Activated naive CD4-positive, alpha-beta T cell treated with anti-CD3 and anti-CD28 coated beads, Interleukin-2, amount 10 ng/mL, durations not matched to agents 7 days and 5 days (primary cell): ENCODE data around the gene ADCY4.
A peak's percentile ranks its signal among the peaks of the same experiment; 100 is the strongest.

Experiments used
- CTCF ChIA-PET: fragments of 350-600 bp; sonication (Branson Sonifier 250); formaldehyde crosslinking; loops from one replicate; lab custom pipeline; 2021; ENCODE audit warnings: antibody characterized with exemption; lab: Charles Lee
- DNase-seq: peaks from one replicate; pipeline ENCODE4 v3.0.0-alpha.2; 2020
- H3K27ac Mint-ChIP-seq: one replicate; pipeline ENCODE4 v1.8.0; 2021; ENCODE audit warnings: mild to moderate bottlenecking, moderate library complexity, mixed read lengths
- H3K27me3 Mint-ChIP-seq: one replicate; pipeline ENCODE4 v1.8.0; 2021; ENCODE audit warnings: mild to moderate bottlenecking, mixed read lengths
- H3K36me3 Mint-ChIP-seq: one replicate; pipeline ENCODE4 v1.8.0; 2021; ENCODE audit warnings: mixed read lengths
- H3K4me1 Mint-ChIP-seq: one replicate; pipeline ENCODE4 v1.8.0; 2021; ENCODE audit warnings: mixed read lengths
- H3K4me3 Mint-ChIP-seq: one replicate; pipeline ENCODE4 v1.8.0; 2021; ENCODE audit warnings: mild to moderate bottlenecking, moderate library complexity, mixed read lengths
- H3K9me3 Mint-ChIP-seq: one replicate; pipeline ENCODE4 v1.8.0; 2021; ENCODE audit warnings: mixed read lengths

Gene ADCY4

DNA sequence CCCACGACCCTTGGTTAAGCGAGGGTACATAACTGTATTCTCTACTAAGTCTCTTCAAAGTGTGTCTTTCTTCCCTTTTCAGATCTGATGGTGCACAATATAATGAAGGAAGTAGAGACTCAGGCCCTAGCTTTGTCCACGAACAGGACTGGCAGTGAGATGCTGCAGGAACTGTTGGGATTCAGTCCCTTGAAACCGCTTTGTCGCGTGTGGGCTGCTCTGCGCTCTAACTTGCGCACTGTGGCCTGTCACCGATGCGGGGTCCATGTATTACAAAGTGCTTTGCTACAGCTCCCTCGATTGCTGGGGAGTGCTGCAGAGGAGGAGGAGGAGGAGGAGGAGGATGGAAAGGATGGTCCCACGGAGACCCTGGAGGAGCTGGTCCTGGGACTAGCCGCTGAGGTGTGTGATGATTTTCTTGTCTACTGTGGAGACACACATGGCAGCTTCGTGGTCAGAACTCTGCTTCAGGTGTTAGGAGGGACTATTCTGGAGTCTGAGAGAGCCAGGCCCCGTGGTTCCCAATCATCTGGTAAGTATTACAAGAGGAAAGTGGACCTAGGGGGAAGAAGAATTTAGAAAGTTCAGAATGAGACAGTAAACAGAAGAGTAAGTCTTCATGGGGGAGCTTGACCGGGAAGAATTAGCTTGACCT lies 34.4 kb downstream of the ADCY4 start:
- Mint-ChIP-seq H3K27me3 (peaks cover 5% of the 10 kb centered on the region), H3K36me3 (peaks cover 47% of the 10 kb centered on the region), H3K9me3 (no peaks in the 10 kb centered on the region), H3K27ac (peak overlapping the region; percentile 93), H3K4me3 (peak overlapping the region; percentile 93), H3K4me1 (peaks cover 61% of the 10 kb centered on the region)
- no peak for DNase-seq
- CTCF ChIA-PET: interaction anchor here (1.3 to 8.3 kb wide), 6 partner anchors 9 to 131 kb away, joined by 5 to 223 read pairs (median 58); partner anchors contain the start of genes CIDEB, LTB4R, LTB4R2 and MDP1

DNA sequence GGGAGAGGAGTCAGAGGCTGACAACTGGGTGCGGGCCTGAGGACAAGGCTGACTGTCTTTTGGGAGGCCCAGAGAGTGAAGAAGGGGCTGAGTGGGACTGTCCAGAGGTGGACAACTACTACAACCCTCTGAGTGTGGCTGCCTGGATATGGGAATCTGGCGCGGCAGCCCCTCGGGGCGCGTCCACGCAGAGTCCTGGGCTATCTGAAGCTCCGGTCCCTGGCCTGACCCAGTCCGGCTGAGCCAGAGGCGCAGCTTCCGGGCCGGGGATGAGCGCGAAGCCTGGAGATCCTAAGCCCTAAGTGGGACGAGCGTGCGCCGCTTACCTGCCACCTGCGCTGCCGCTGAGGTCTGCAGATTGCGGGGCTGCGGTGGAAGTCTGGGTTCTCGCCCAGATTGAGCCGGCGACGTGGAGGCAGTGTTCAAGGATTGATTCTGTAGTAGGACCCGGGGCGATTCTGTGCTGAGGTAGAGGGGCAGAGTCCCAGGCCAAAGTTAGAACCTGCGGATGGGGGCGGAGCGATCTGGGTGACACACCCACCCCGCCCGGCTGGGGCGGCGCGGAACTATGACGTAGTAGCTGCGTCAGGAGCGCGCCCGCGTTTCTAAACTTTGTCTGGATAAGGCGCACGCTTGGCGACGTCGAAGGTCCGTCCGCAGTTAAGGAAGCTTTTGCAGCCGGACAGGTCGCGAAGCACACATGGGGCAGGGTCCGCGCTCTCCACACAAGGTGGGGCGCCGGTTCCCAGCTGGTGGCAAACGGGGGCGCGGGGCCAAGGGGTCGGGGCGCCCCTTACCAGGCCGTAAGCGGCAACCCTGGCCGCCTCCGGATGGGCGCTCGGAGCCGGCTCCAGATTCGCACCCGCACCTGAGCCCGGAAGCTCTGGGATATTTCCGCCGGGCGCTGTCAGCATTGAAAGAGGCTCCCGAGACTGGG lies 35.3 kb downstream of the ADCY4 start, which contains the start of the genes DHRS1 and NOP9:
TSS of gene DHRS1 (minus strand) at position 526 of the 937 bp plus-strand sequence. CDS start 674 bp downstream, outside the sequence.
TSS of gene NOP9 (plus strand) at position 596 of the 937 bp plus-strand sequence. CDS start at position 701, 105 bp downstream.
- Mint-ChIP-seq H3K36me3 (peaks cover 37% of the 10 kb centered on the region), H3K9me3 (no peaks in the 10 kb centered on the region), H3K27me3 (peaks cover 5% of the 10 kb centered on the region), H3K4me1 (peaks cover 58% of the 10 kb centered on the region), H3K27ac (peak within 1 kb of the TSS; percentile 93), H3K4me3 (peak within 1 kb of the TSS; percentile 93)
- CTCF ChIA-PET: interaction anchor here (1.3 to 8.3 kb wide), 8 partner anchors 10 to 132 kb away, joined by 4 to 223 read pairs (median 11); partner anchors contain the start of genes CIDEB, LTB4R, LTB4R2 and MDP1
- peak; percentile 94 for DNase-seq

DNA sequence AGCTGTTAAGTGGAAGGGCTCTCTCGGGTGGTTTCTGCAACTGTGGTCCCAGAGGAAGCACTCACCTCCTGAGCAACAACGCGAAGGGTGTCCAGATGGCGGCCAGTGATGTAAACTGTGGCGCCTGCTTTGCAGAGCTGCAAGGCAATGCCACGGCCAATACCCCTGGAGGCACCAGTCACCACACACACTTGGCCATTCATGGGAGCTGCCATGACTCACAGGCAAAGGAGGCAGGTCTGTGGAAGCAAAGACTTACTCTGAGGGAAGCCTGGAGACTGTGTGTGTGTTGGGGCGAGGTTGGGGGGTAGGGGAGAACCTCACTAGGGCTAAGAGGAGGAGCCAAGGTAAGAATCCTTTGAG lies 36.0 kb downstream of the ADCY4 start:
- Mint-ChIP-seq H3K27me3 (peaks cover 5% of the 10 kb centered on the region), H3K4me1 (peaks cover 58% of the 10 kb centered on the region), H3K4me3 (peak overlapping the region; percentile 93), H3K9me3 (no peaks in the 10 kb centered on the region), H3K27ac (peak overlapping the region; percentile 93), H3K36me3 (peaks cover 33% of the 10 kb centered on the region)
- CTCF ChIA-PET: interaction anchor here (1.7 to 8.3 kb wide), 7 partner anchors 11 to 132 kb away, joined by 4 to 223 read pairs (median 19); partner anchors contain the start of genes CIDEB, LTB4R, LTB4R2 and MDP1
- no peak for DNase-seq

DNA sequence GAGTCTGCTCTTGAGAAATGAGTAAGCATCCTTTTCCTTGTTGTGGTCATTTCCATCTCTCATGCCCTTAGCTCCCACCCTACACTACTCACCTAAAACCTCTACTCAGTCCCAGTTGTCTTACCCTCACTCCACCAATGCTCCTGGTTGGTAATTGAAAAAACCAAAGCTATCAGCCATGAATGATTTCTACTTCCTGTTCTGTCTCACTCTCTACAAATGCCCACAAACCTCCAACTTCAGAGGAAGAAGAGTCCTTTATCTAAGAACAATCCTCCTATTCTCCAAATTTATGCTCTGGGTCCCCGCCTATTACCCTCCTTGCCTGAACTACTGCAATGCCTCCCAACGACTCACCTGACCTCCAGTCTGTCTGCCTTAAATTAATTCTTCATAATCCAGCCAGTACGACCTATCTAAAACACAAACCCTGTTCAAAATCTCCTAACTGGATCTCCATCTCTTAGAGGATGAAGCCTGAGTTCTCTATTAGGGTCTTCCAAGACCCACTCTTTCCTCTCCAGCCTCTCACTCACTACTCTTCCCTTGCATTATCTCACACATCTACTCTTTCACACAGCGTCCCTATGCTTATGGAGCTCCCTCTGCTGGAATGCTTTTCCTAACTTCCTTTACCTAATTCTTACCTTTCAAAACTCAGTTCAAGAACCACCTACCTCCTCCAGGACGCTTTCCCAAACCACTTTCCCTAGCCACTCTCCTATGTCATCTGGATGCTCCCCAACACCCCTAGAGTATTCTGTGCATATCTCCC lies 37.5 kb downstream of the ADCY4 start:
- CTCF ChIA-PET: interaction anchor here (0.7 to 8.3 kb wide), 22 partner anchors 9 to 240 kb away, joined by 3 to 223 read pairs (median 6); partner anchors contain the start of genes CHMP4A, CIDEB, GMPR2 and IRF9
- Mint-ChIP-seq H3K36me3 (peaks cover 28% of the 10 kb centered on the region), H3K27ac (peak overlapping the region; percentile 82), H3K9me3 (no peaks in the 10 kb centered on the region), H3K4me3 (peak overlapping the region; percentile 7), H3K4me1 (peaks cover 58% of the 10 kb centered on the region), H3K27me3 (peaks cover 5% of the 10 kb centered on the region)
- DNase-seq: no peak

DNA sequence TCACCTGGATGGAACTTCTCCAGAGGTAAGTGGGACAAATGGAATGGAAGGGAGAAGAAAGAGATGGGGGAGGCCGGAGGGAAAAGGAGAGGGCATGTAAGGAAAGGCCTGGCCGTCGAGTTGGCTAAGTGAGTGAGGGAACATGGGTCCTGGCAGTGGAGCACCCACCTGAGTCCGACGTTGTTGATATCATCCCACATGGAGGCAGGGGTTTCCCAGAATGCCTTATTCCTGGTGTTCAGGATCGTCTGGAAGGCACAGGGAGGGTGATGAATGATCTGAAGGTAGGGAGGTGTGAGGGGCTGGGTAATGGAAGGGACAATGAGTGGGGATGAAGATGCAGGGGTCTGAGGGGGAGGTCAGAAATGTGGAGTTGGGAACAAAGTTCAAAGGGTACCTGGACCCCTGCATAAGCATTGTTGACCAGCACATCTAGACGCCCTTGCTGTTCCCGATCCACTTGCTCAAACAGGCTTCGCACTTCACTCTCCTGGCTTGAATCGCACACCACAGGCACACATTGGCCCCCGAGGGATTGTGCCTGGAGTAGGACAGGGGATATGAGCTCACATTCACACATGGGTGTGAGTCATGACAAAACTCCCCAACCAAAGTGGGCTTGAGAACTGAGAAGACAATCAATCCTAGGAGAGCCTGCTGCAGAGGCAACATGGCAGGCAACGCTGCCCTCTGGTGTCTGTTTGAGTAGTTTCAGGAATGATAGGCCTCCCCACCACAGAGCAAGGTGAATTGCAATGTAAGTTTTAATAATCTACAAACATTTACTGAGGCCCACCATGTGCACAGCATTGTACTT lies 38.3 kb downstream of the ADCY4 start:
- Mint-ChIP-seq H3K9me3 (no peaks in the 10 kb centered on the region), H3K36me3 (peaks cover 31% of the 10 kb centered on the region), H3K27me3 (peaks cover 5% of the 10 kb centered on the region), H3K27ac (peak overlapping the region; percentile 82), H3K4me1 (peaks cover 51% of the 10 kb centered on the region), H3K4me3 (peak overlapping the region; percentile 4)
- peak; percentile 81 for DNase-seq
- CTCF ChIA-PET: interaction anchor here (0.7 to 8.3 kb wide), 19 partner anchors 8 to 135 kb away, joined by 3 to 223 read pairs (median 8); partner anchors contain the start of genes CHMP4A, CIDEB, IRF9 and LTB4R

DNA sequence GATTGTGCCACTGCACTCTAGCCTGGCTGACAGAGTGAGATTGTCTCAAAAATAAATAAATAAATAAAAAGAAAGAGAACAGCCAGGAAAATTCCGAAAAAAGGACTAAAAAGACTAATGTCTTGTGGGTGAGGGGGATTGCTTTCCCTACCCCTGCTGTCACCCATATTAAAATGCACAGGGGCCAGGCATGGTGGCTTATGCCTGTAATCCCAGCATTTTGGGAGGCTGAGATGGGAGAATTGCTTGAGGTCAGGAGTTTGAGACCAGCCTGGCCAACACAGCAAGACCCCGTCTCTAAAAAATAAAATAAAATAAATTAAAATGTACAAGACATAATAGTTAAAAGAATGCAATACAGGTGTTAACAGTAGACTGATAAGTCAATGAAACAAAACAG lies 41.3 kb downstream of the ADCY4 start:
- Mint-ChIP-seq H3K9me3 (no peaks in the 10 kb centered on the region), H3K27ac (no peak overlapping the region), H3K36me3 (peaks cover 46% of the 10 kb centered on the region), H3K4me3 (no peak overlapping the region), H3K27me3 (no peaks in the 10 kb centered on the region), H3K4me1 (peaks cover 37% of the 10 kb centered on the region)
- CTCF ChIA-PET: interaction anchor here (0.7 to 5.1 kb wide), 5 partner anchors 14 to 51 kb away, joined by 3 to 34 read pairs (median 8); partner anchors contain the start of genes CIDEB and TINF2
- DNase-seq: no peak

DNA sequence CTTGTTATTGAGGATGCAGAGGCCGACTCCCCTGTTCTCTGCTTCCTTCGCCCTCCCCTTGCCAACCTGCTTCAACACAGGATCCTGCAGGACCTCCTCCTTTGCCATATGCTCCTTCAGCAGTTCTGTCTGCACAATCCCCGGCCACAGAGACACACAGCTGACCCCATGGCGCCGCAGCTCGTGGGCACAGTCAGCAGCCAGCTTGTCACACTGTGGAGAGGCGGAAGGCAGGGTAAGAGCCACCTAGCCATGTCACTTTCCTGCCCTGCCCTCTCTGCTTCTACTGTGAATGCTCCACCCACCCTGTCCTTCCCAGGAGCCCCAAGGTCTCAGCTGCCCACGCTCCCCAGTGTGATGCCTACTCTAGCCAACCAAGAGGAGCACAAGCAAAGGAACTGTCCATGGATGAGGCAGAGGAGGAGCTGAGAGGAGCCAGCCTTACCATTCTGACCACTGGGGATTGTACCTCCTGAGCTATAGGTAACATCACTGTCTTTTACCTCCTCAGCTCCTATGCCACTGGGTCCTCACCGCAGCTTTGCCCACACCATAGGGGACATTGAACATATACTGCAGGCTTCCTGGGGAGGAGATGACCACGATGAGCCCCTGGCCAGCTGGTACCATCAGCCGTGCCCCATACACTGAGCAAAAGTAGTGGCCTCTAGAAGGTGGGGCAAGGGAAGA lies 42.6 kb downstream of the ADCY4 start:
- CTCF ChIA-PET: interaction anchor here (0.8 to 5.1 kb wide), 7 partner anchors 9 to 139 kb away, joined by 3 to 34 read pairs (median 6); partner anchors contain the start of genes CIDEB and TINF2
- no peak overlapping the region for H3K4me3 Mint-ChIP-seq
- peaks cover 45% of the 10 kb centered on the region for H3K36me3 Mint-ChIP-seq
- no peak overlapping the region for H3K27ac Mint-ChIP-seq
- no peaks in the 10 kb centered on the region for H3K27me3 Mint-ChIP-seq
- DNase-seq: no peak
- H3K9me3 Mint-ChIP-seq: no peaks in the 10 kb centered on the region
- H3K4me1 Mint-ChIP-seq: peaks cover 34% of the 10 kb centered on the region

DNA sequence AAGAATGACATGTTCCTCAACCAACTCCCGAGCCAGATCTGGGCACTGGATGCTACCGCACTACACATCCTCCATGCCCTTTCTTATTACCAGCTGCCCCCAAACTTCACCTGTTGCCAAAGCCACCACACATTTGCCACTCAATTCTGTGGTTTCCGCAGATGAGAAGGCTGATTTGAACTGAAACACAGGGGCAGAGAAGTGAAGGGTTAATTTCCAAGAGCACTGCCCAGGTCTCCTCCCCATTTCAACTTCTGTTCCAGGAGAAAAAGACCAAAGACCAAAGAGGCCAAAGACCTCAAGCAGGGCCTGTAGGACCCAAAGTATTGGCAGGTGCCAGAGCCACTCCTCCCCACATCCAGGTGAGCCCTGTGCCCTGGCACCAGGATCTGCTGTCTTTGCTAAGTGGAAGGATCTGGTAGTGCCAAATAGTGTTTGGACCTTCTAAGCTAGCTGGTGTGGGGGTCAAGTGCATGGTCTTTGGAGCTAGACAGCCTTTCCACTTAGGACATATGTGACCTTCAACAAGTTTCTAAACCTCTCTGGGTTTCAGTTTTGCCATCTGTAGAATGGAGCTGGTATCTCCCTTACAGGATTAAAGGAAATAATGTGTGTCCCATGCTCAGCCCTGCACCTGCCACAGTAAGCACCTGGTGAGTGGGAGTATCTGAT lies 43.3 kb downstream of the ADCY4 start:
- CTCF ChIA-PET: interaction anchor here (1.7 to 5.1 kb wide), 5 partner anchors 8 to 49 kb away, joined by 6 to 34 read pairs (median 10); partner anchors contain the start of genes CIDEB and TINF2
- no peaks in the 10 kb centered on the region for H3K9me3 Mint-ChIP-seq
- H3K27ac Mint-ChIP-seq: no peak overlapping the region
- no peak for DNase-seq
- peaks cover 27% of the 10 kb centered on the region for H3K4me1 Mint-ChIP-seq
- H3K36me3 Mint-ChIP-seq: peaks cover 40% of the 10 kb centered on the region
- H3K27me3 Mint-ChIP-seq: no peaks in the 10 kb centered on the region
- no peak overlapping the region for H3K4me3 Mint-ChIP-seq

DNA sequence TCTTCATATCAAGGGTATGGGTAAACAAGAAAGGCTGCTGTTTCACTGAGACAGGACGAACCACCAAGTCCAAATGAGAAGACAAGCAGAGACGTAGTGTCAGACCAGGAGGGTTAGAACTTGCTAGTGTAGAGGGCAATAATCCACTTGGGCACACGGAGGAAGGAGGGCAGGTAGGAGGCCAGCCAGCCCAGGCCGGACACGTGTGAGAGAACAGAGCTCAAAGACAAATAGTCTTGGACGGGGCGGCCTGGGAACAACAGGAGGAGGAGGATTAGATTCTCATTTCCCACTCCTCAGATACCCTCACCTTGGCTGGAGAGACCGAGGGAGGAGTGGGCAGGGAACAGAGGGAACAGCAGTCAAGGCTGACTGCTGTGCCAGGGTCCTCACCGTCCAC lies 44.1 kb downstream of the ADCY4 start:
- H3K27ac Mint-ChIP-seq: no peak overlapping the region
- DNase-seq: no peak
- H3K4me1 Mint-ChIP-seq: peaks cover 21% of the 10 kb centered on the region
- H3K4me3 Mint-ChIP-seq: no peak overlapping the region
- CTCF ChIA-PET: interaction anchor here (0.9 to 5.1 kb wide), 8 partner anchors 9 to 63 kb away, joined by 3 to 34 read pairs (median 8); partner anchors contain the start of genes CIDEB and TINF2
- H3K27me3 Mint-ChIP-seq: no peaks in the 10 kb centered on the region
- H3K9me3 Mint-ChIP-seq: no peaks in the 10 kb centered on the region
- peaks cover 32% of the 10 kb centered on the region for H3K36me3 Mint-ChIP-seq

DNA sequence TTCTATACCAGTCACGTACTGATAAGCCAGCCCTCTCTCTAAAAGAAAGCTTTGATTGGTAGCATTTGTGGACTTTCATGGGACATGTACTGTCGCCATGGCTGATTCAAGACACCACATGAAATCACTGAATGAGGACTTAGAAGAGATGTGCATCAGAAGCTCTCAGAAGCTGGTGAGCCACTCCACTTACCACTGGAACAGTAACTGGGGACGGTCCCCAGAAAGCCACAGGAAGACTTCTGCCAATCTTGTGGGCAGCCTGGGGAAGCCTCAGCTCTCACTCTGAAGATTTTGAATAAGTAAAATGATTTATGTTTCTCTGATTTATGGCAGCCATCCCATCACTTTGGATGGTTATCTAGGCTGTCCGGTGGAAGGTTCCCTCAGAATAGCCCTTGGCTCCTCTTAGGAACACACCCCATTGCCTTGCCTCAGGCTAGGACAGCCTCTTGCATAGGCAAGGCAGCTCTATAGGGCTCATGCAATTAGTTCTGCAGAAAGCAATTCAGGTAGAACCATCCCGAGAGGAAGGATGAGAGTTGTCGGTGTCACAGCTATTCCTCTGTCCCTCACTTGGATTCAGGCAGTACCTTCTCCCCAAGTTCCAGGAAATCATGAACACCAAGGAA lies 45.1 kb downstream of the ADCY4 start:
- CTCF ChIA-PET: interaction anchor here (0.8 to 5.1 kb wide), 12 partner anchors 8 to 141 kb away, joined by 3 to 34 read pairs (median 5); partner anchors contain the start of genes CIDEB and TINF2
- DNase-seq: peak; percentile 60
- Mint-ChIP-seq H3K4me3 (no peak overlapping the region), H3K4me1 (peaks cover 21% of the 10 kb centered on the region), H3K27ac (no peak overlapping the region), H3K9me3 (no peaks in the 10 kb centered on the region), H3K36me3 (peaks cover 30% of the 10 kb centered on the region), H3K27me3 (no peaks in the 10 kb centered on the region)

DNA sequence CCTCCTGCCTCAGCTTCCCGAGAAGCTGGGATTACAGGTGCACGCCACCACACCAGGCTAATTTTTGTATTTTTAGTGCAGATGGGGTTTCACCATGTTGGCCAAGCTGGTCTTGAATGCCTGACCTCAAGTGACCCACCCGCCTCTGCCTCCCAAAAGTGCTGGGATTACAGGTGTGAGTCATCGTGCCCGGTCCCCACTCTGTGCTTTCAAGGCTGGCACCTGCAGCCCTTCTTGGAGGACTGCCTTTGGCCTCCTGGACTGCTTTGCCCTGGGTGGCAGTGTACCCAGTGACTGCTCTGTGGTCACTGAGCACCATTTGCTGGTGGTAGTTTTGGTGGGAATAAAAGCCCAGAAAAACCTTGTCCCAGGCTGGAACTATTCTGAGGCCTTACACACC lies 47.9 kb downstream of the ADCY4 start:
- CTCF ChIA-PET: interaction anchor here (1.4 kb wide), 1 partner anchor 44 kb away, joined by 3 read pairs; no protein-coding TSS in a partner anchor
- Mint-ChIP-seq H3K27ac (no peak overlapping the region), H3K36me3 (peaks cover 24% of the 10 kb centered on the region)

More for the DNA sequence above, 47.9 kb downstream of the ADCY4 start:
- Mint-ChIP-seq H3K4me3 (no peak overlapping the region), H3K4me1 (peaks cover 21% of the 10 kb centered on the region), H3K27me3 (no peaks in the 10 kb centered on the region), H3K9me3 (no peaks in the 10 kb centered on the region)
- no peak for DNase-seq
